HG03439 (cell line): ENCODE results near the gene KMT2C.
"Not testable (repeated sequence)": the region's sequence is repeated elsewhere in the genome, so short reads cannot be mapped to it uniquely, and the experiment has no call there.

Source experiments
- ATAC-seq: cut with Tn5 transposase; IDR thresholded peaks from one replicate; pipeline ENCODE4 v1.9.1; 2021; ENCODE audit warnings: mild to moderate bottlenecking, moderate library complexity; ENCODE audit not compliant: unreplicated experiment

KMT2C gene

DNA sequence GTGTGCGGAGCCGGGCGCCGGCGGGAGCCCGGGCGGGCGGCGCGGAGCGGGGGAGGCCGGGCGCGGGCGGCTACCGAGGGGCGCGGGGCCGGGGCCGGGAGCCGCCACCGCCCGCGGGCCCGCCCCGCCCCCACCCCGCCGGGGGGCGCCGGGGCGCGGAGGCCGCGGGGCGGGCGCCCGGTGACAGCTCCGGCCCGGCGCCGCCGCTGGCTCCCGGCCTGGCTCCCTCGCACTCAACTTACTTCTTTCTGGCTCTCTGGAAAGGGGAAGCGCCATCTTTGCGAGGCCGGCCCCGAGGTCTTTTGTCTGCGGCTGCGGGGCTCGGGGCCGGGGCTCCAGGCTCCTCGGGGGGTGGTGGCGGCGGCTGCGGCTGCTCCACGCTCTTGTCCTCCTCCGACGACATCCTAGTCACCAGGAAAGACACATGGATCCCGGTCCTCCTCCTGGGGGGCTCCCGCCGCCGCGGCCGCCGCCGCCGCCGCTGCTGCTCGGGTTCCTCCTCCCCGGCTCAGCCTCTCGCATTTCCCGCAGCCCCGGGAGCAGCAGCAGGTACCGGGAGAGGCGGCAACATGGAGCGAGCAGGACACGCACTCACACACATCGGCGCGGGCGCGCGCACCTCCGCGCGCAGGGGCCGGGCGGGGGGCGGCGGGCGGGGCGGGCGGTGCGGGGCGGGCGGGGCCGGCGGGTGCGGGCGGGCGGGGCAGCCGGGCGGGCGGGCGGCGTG lies at the start of gene KMT2C:
KMT2C (minus strand) TSS at position 620 of the 727 bp plus-strand sequence; CDS start at position 403, 217 bp downstream.
- peak; percentile 8 for ATAC-seq

DNA sequence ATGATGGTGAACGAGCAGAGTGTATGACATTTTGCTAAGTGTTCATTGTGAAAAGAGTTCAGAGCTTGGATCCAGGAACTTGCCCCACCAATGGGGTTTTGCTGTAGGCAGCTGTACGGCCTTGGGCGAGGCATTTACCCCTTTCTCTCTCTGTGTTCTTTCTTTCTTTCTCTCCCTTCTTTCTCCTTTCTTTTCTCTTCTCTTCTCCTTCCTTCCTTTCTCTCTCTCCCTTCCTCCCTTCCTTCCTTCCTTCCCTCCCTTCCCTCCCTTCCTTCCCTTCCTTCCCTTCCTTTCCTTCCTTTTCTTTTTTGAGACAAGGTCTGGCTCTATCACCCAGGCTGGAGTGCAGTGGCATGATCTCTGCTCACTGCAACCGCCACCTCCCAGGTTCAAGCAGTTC lies 45.3 kb upstream of the KMT2C start:
- no peak for ATAC-seq

DNA sequence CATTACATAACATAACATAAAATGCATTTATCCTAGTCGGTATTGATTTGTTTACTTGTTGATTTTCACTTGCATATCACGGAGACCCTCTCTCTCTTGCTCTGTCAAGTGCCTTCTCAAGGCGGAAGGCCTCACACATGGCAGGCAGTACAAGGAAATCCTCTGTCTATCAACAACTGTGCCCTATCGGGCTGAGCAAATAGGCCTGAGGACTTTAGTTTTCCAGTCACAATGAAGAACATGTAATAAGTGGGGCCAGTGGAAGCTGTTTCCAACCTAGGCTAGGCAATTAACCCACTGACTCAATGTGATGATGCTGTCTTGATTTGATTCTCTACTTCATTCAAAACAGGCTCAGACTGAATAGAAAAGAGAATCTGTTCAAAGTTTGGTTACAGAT lies 44.9 kb upstream of the KMT2C start:
- no peak for ATAC-seq

GRCh38 chr7:152479595-152479994 lies 43.8 kb upstream of the KMT2C start:
- ATAC-seq: no peak

- no peak for ATAC-seq
These were observed 42.3 kb upstream of the KMT2C start for GRCh38 chr7:152478140-152478539.

- ATAC-seq: no peak
These were observed 41.3 kb upstream of the KMT2C start for GRCh38 chr7:152477079-152477478.

GRCh38 chr7:152476551-152476950 lies 40.7 kb upstream of the KMT2C start:
- no peak for ATAC-seq

DNA sequence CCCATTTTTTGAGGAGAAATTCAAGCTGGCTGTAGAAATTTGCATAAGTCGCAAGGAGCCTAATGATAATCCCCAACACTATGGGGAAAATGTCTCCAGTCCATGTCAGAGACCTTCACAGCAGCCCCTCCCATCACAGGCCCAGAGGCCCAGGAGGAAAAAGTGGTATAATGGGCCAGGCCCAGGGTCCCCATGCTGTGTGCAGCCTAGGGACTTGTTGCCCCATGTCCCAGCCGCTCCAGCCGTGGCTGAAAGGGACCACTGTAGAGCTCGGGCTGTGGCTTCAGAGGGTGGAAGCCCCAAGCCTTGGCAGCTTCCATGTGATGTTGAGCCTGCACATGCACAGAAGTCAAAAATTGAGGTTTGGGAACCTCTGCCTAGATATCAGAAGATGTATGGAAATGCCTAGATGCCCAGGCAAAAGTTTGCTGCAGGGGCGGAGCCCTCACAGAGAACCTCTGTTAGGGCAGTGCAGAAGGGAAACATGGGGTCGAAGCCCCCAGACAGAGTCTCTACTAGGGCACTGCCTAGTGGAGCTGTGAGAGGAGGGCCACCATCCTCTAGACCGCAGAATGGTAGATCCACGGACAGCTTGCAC lies 35.3 kb upstream of the KMT2C start:
- not testable (repeated sequence) for ATAC-seq

- not testable (repeated sequence) for ATAC-seq
These were observed 34.6 kb upstream of the KMT2C start for GRCh38 chr7:152470251-152471022.

DNA sequence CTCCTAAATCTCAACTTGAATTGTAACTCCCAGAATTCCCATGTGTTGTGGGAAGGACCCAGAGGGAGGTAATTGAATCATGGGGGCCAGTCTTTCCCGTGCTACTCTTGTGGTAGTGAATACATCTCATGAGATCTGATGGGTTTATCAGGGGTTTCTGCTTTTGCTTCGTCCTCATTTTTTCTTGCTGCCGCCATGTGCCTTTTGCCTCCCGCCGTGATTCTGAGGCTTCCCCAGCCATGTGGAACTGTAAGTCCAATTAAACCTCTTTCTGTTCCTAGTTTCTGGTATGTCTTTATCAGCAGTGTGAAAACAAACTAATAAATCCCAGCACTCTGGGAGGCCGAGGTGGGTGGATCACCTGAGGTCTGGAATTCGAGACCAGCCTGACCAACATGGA lies 33.8 kb upstream of the KMT2C start:
- ATAC-seq: not testable (repeated sequence)

DNA sequence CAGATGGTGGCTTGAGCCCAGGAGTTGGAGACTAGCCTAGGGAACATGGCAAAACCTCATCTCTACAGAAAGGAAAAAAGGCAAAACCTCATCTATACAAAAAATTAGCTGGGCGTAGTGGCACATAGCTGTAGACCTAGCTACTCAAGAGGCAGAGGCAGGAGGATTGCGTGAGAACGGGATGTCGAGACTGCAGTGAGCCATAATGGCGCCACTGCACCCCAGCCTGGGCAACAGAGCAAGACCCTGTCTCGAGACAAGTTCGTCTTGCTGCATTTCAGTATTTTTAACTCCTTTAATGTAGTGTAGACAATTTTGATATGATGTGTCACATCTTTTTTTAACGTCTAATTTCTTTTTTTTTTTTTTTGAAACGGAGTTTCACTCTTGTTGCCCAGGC lies 31.4 kb upstream of the KMT2C start:
- ATAC-seq: no peak

GRCh38 chr7:152465119-152465387 lies 29.2 kb upstream of the KMT2C start:
- ATAC-seq: no peak

DNA sequence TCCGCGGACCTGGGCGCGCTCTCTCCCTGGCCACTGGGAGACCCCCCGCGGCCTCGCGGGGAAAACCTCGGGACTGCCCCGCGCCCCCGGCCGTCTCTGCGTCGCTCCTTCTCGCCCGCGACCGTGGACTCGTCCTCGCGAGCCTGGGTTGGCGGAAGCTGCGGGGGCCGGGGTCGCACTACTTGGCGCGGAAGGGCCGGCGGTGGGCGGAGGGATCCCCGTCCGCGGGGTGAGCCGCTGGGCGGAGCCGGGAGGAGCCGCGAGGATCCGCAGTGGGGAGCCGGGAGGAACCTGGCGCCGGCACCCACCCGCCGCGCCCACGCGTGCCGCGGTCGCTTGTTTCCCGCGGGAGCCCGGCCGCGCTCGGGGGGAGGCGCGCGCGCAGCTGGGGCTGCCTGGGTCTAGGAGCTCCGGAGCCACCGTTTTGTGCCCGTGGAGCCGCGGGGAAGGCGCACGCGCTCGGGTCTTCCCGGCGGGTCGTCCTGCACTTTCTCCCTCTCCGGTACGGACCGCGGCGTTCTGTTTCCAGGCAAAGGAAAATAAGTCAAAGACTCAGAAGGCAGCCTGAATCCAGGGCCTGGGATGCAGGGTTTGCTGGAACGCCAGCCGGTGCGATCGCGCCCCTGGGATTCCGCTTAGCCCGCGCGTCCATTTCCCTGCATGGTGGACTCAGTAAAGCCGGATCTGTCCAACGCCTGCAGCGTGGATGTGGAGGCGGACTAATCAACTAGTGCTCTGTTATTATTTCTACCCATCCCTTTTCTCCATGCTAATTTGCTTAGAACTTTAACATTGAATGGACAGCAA lies 28.7 kb upstream of the KMT2C start:
- peak; percentile 40 for ATAC-seq

GRCh38 chr7:152463709-152464311 lies 28.0 kb upstream of the KMT2C start:
- peak; percentile 90 for ATAC-seq

DNA sequence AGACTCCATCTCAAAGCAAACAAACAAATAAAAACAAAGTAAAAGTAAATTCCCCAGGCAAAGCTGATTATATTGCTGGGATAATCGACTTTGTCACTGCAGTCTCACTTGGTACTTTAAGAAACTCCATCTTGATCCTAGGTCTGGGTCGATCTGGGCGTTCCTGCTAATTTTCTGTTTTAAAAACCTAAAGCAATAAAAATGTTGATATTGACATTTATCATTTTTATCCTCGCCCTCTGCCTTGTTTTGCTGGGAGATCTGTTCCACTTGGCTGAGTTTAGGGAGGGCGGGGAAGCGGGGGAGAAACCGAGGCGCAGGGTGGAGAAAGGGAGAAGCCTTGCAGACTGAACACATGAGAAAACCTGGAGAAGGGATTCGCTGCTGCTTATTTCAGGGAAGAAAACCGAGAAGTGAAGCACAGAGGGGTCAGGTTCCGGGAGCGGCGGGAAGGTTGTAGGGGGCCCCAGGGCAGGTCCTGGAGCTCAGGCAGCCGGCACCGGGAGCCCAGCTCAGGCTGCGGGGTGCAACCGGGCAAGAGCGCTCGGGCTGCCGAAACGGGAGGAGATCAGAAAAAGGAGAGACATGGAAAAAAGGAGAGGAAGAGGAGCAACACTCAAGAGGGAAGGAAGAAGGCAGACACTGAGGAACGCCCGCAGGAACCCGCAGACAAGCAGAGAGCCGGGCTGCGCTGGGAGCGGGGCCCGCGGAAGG lies 27.3 kb upstream of the KMT2C start:
- peak; percentile 52 for ATAC-seq

GRCh38 chr7:152459724-152460251 lies 24.0 kb upstream of the KMT2C start:
- ATAC-seq: no peak

- no peak for ATAC-seq
These were observed 15.6 kb upstream of the KMT2C start for GRCh38 chr7:152451356-152451755.

DNA sequence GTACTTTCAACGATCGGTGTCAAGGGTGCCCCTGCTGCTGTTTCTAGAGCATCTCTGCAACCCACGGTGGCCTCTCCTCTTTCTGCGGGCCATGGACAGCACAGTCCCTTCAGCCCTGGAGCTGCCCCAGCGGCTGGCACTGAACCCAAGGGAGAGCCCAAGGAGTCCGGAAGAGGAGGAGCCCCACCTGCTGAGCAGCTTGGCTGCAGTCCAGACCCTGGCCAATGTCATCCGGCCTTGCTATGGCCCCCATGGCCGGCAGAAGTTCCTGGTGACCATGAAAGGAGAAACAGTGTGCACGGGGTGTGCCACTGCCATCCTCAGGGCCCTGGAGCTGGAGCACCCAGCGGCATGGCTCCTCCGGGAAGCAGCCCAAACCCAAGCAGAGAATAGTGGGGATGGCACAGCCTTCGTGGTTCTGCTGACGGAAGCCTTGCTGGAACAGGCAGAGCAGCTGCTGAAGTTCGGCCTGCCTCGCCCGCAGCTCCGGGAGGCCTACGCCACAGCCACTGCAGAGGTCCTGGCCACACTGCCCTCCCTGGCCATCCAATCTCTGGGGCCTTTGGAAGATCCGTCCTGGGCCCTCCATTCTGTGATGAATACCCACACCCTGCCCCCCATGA lies 9.7 kb upstream of the KMT2C start:
- not testable (repeated sequence) for ATAC-seq

DNA sequence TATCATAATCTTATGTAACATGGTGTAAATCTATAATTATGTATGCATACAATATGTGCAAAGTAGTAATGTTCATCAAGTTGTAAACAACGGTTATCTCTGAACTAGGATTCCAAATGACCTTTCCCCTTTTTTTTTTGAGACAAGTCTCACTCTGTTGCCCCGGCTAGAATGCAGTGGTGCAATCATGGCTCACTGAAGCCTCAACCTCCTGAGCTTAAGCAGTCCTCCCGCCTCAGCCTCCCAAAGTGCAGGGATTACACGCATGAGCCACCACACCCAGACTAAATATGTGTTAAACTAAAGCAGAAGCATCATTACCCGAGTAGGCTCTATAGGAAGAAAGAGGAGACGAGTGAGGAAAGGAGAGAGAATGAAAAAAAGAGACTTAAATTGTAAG lies 7.8 kb upstream of the KMT2C start:
- no peak for ATAC-seq
